Hematopoietic multipotent progenitor cell treated with erythropoietin and hydrocortisone succinate and interleukin-3 and kit ligand, for 15 days (in vitro differentiated cells): Measurements from ENCODE around the gene CSMD2.

Experiments used
- DNase-seq: peaks from one replicate; pipeline ENCODE4 v3.0.0-alpha.2; 2015; ENCODE audit warnings: low spot score

CSMD2 gene

GRCh38 chr1:33743221-33743998, 421.6 kb downstream of the CSMD2 start:
- DNase-seq, result no peak

- DNase-seq, result no peak
Measured at GRCh38 chr1:33742663-33743062, 422.4 kb downstream of the CSMD2 start.

- DNase-seq, result no peak
Measured at GRCh38 chr1:33741749-33742148, 423.3 kb downstream of the CSMD2 start.

GRCh38 chr1:33740040-33740744, 424.8 kb downstream of the CSMD2 start:
- DNase-seq, result no peak

- DNase-seq, result no peak
Measured at GRCh38 chr1:33738976-33739375, 426.1 kb downstream of the CSMD2 start.

- DNase-seq, result no peak
Measured at GRCh38 chr1:33738536-33738935, 426.5 kb downstream of the CSMD2 start.

GRCh38 chr1:33736496-33736895, 428.5 kb downstream of the CSMD2 start:
- no peak for DNase-seq

GRCh38 chr1:33735624-33736023, 429.4 kb downstream of the CSMD2 start:
- DNase-seq, result no peak

GRCh38 chr1:33727310-33727709, 437.7 kb downstream of the CSMD2 start:
- no peak for DNase-seq

- no peak for DNase-seq
Measured at GRCh38 chr1:33726274-33726804, 438.7 kb downstream of the CSMD2 start.

- no peak for DNase-seq
Measured at GRCh38 chr1:33725556-33726160, 439.4 kb downstream of the CSMD2 start.

- no peak for DNase-seq
Measured at GRCh38 chr1:33725037-33725436, 440.0 kb downstream of the CSMD2 start.

- no peak for DNase-seq
Measured at GRCh38 chr1:33724348-33724747, 440.7 kb downstream of the CSMD2 start.

GRCh38 chr1:33723251-33723650, 441.8 kb downstream of the CSMD2 start:
- DNase-seq, result no peak

- DNase-seq, result no peak
Measured at GRCh38 chr1:33721301-33721815, 443.7 kb downstream of the CSMD2 start.

- DNase-seq, result no peak
Measured at GRCh38 chr1:33719771-33720670, 445.0 kb downstream of the CSMD2 start.

GRCh38 chr1:33719326-33719725, 445.7 kb downstream of the CSMD2 start:
- DNase-seq, result no peak

- DNase-seq, result no peak
Measured at GRCh38 chr1:33718186-33718585, 446.8 kb downstream of the CSMD2 start.

- DNase-seq, result no peak
Measured at GRCh38 chr1:33716976-33717688, 447.9 kb downstream of the CSMD2 start.

GRCh38 chr1:33715195-33715811, 449.7 kb downstream of the CSMD2 start:
- DNase-seq, result no peak
